GM19351 (cell line): ENCODE measurements around the gene CDK7.
"Not testable (repeated sequence)": the region's sequence is repeated elsewhere in the genome, so short reads cannot be mapped to it uniquely, and the experiment has no call there.

Experiments used
- ATAC-seq: cut with Tn5 transposase; IDR thresholded peaks from one replicate; pipeline ENCODE4 v1.9.1; 2021; ENCODE audit warnings: mild to moderate bottlenecking, moderate library complexity; ENCODE audit not compliant: unreplicated experiment

The CDK7 gene

DNA sequence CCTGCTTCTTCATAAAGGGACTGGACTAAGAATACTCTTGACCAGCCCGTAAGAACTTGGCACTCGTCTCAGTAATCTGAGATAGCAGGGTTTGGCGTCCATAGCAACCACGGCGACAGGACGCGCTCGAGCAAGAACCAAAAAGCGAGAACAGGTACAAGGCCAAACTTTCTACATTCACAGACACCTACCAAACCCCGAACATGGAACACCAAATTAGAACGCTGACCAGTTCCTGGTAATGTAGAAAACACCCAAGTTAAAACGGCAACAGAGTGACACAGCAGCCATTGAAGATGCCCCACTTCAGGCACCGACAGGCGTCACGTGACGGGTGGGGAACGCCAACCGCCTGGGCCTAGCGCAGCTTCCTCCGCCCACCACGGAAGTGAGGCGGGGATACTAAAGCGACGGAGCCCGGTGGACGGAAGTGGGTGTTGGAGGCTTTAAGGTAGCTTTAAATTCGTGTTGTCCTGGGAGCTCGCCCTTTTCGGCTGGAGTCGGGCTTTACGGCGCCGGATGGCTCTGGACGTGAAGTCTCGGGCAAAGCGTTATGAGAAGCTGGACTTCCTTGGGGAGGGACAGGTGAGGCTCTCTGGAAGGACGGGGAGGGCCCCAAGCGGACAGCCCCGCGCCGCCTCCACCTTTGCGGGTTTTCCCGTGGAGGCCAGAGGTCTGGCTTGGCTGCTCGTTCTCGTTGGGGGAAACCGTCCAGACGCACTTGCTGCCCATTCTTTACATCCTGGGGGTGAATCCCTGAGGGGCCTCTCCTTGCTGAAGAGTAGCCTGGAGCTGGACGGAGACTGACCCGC, at the start of gene CDK7:
TSS of gene CDK7 (plus strand) at position 430 of the 812 bp plus-strand sequence. CDS start at position 520, 90 bp downstream.
- peak; percentile 99 for ATAC-seq

DNA sequence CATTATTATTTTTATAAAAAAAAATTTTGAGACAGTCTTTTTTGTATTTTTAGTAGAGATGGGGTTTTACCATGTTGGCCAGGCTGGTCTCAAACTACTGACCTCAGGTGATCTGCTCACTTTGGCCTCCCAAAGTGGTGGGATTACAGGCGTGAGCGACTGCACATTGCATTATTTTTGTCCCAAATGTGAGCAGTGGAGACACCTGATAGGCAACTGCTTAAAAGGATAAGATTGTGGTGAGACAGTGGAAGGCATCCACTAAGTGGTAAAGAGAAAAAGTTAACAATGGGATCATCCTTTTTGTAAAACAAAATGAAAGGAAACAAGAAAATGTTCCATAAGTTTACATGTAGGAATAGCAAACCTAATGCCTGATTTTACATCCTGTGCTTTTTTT, 47.3 kb upstream of the CDK7 start:
- no peak for ATAC-seq

DNA sequence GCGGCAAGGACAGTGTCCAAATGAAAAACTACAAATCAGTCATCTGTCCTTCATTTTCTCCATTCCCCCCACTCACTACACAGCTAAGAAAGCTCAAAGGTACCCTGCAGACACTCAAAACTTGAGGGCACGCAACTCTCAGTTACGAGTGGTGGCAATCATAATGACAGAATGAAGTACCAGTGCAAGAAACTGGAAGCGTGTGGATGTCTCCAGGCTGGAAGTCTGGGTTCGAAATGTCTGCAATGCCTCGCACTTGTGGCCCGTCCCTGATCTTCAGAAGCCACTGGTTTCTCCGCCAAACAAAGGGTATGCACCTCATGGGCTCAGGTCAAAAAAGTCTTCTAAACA, 45.9 kb upstream of the CDK7 start:
- peak; percentile 4 for ATAC-seq

DNA sequence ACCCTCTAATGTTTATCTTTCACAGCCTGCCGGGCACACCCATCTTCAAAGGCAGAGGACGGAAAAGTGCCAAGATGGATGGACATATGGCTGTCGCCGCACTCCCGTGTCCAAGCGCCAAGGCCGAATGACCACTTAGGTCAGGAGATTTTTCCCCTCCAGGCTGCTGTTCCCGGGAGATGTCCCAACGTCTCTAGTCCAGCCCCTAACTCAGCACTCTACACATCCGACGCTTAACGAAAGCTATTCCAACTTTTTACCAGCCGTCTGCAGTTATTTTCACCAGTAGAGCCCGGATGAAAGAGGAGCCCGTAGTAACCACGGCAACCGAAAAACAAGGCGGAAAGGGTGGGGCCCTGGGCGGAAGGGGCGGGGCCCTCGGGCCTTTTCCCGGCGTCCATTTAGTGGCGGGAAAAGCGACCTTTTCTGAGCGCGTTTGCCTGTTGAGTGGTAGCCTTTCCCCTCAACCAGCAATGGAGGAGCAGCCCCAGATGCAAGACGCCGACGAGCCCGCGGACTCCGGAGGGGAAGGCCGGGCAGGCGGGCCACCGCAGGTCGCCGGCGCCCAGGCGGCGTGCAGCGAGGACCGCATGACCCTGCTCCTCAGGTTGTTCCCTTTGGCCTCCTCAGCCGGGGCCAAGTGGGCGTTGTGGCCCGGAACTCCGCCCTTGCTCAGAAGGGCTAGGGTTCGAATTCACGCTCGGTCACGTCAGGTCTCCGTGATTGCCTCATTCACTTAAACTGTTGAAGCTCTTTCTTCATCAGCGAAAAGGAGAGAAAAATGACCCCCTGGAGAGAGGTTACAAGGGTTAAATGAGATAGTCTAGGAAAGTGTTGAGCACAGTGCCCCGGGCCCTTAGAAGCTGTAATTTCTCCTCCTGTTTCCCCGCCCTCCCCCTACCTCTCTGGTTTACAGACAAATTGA, 45.3 kb upstream of the CDK7 start, which contains the start of gene CENPH:
TSS of gene CENPH (plus strand) at position 422 of the 925 bp plus-strand sequence. CDS start at position 474, 52 bp downstream.
- ATAC-seq, result peak; percentile 92

DNA sequence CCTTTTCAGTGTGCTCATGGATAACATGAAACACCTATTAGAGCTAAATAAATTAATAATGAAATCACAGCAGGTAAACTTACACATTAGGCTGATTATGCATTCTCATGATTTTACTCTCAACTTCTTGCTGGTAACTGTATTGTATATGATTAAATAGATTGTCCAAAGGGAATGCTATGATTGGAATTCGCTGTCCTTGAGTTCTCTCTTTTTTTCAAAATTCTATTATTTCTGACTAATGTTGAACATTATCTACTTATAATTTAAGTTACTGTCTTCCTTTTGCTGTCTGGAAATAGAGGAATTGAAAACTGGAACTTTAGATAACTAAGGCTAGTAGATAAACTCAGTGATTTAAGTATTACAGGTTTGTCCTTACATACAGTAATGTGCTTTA, 32.2 kb upstream of the CDK7 start:
- no peak for ATAC-seq

- no peak for ATAC-seq
Observed at GRCh38 chr5:69206528-69207190, 28.0 kb upstream of the CDK7 start.

- no peak for ATAC-seq
Observed at GRCh38 chr5:69209602-69210001, 25.1 kb upstream of the CDK7 start.

GRCh38 chr5:69211200-69211599, 23.5 kb upstream of the CDK7 start:
- no peak for ATAC-seq

GRCh38 chr5:69212022-69212421, 22.7 kb upstream of the CDK7 start:
- ATAC-seq, result no peak

GRCh38 chr5:69213513-69214215, 21.0 kb upstream of the CDK7 start:
- no peak for ATAC-seq

DNA sequence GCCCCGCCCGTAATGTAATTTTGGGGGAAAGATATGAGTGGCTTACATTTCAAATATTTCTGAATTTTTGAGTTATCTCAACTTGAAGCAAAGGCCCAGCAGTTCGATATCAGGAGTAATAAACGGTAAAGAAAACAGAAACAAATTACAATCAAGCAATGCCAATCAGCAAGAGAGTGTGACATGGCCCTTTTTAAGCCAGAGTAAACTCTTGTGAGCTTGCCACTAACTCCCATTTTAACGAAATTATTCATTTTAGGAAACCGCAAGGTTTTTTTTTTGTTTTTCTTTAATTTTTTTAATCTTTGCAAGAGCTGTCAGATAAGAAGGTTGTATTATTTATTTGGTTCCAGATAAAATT, 17.6 kb upstream of the CDK7 start:
- ATAC-seq, result no peak

DNA sequence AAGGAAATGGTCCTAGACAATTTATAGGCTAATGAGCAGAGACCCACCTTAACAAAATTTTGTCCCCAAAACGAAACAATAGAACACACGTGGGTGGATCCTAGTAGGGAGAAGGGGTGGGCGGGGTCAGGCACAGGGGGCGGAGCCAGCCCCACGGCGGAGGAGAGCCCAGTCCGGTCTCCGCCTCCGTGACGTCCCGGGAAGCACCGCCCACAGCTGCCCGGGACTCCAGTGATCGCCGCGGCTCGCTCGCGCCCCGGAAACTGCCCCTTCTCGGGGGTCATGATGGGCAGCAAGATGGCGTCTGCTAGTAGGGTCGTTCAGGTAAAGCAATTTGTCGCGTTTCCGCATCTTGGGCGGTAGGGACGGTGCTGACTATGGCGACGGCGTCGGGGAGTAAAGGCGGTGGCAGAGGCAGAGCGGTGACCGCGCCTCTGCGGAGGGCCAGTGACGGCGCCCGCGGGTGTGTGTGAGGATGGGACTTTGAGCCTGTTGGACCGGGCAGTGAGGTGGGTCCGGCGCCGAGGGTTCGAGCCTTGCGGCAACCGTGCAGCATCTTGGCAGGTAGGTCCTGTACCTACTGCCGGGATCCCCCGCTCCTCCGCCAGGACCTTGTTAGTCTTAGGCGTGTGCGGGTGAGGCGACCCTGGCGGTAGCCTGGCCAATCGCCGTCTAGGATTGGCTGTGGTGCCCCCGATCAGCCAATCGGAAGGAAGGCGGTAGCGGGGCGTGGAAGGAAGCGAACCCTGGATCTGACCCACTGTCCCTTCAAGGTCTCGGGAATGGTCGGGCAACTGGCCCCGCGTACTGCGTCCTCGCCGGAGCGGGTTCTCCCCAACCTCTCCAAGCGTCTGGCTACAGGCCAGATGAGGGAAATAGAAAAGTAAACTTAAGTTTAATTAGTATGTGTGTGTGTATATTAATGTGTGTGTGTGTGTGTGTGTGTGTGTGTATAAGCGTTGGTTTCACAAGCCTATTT, 16.8 kb upstream of the CDK7 start:
- peak; percentile 93 for ATAC-seq

DNA sequence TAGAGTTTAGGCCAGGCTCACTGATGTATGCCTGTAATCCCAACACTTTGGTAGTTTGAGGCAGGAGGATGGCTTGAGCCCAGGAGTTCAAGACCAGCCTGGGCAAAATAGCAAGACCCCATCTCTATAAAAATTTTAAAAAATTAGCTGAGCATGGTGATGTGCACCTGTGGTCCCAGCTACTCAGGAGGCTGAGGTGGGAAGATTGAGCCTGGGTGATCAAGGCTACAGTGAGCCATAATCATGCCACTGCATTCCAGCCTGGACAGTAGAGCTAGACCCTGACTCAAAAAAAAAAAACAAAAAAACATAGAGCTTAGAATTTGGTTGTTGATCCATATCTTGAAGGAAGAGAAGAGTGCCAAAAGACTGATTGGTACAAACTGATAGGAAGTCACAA, 14.7 kb upstream of the CDK7 start:
- no peak for ATAC-seq

GRCh38 chr5:69220371-69220770, 14.3 kb upstream of the CDK7 start:
- not testable (repeated sequence) for ATAC-seq

DNA sequence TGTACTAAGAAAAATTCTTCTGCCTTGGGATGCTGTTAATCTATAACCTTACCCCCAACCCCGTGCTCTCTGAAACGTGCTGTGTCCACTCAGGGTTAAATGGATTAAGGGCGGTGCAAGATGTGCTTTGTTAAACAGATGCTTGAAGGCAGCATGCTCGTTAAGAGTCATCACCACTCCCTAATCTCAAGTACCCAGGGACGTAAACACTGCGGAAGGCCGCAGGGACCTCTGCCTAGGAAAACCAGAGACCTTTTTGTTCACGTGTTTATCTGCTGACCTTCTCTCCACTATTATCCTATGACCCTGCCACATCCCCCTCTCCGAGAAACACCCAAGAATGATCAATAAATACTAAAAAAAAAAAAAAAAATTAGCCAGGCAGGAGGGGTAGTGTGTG, 13.9 kb upstream of the CDK7 start:
- not testable (repeated sequence) for ATAC-seq

DNA sequence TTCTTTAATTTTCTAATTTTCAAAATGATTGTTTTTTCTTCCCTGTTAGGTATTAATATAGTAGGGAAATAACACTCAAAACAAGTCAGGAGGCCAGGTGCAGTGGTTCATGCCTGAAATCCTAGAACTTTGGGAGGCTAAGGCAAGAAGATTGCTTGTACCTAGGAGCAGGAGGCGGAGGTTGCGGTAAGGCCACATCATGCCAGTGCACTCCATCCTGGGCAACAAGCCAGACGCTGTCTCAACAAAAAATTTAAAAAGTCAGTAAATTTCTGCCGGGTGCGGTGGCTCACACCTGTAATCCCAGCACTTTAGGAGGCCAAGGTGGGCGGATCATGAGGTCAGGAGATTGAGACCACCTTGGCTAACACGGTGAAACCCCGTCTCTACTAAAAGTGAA, 10.2 kb upstream of the CDK7 start:
- no peak for ATAC-seq

DNA sequence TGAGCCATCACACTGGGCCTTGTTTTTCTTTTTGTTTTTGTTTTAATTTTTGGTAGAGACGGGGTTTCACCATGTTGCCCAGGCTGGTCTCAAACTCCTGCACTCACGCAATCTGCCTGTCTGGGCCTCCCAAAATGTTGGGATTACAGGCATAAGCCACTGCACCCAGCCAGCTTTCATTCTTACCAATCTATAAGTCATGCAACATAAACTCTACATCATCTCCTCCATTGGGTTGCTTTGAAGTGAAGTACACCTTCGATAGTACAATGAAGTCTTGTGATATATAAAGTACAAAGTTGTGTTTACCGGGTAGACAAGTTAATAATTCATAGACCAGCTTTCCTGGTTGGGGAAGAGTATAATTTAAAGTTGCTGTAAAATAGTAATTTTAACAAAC, 8.8 kb upstream of the CDK7 start:
- ATAC-seq, result no peak

DNA sequence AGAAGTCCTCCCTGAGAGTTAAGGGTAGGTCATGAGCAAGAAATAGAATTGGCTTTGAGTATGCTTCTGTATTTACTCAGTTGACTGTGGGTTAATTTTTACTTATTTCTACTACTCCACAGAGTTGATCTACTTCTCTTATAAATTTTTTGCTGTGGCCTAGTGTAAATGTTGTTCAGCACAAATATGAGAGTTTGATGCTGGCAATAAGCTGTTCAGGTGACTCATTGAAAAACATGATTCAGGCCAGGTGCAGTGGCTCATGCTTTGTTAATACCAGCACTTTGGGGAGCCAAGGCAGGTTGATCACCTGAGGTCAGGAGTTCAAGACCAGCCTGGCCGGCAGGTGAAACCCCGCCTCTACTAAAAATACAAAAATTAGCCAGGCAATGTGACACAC, 4.5 kb upstream of the CDK7 start:
- ATAC-seq, result no peak

- ATAC-seq, result no peak
Observed at GRCh38 chr5:69231281-69231680, 3.4 kb upstream of the CDK7 start.

GRCh38 chr5:69231851-69232250, 2.8 kb upstream of the CDK7 start:
- ATAC-seq, result no peak
